ENCODE measurements around the gene ADM2.

ADM2 gene

GRCh38 chr22:50526834-50527801 is 45.8 kb downstream of the ADM2 start:
- DNase-seq, result peak; percentile 62

- no peak for DNase-seq
Observed at GRCh38 chr22:50527921-50528681, 46.8 kb downstream of the ADM2 start.

- no peak for DNase-seq
Observed at GRCh38 chr22:50528682-50529415, 47.5 kb downstream of the ADM2 start.

- no peak for DNase-seq
Observed at GRCh38 chr22:50529416-50529896, 48.1 kb downstream of the ADM2 start.

- peak; percentile 80 for DNase-seq
Observed at GRCh38 chr22:50529897-50530579, 48.7 kb downstream of the ADM2 start, which contains the start of gene TYMP. Gene TYMP (minus strand): TSS chr22:50530012. CDS start chr22:50529709, 303 bp downstream.

- no peak for DNase-seq
Observed at GRCh38 chr22:50530580-50530876, 49.2 kb downstream of the ADM2 start.

- peak; percentile 88 for DNase-seq
Observed at GRCh38 chr22:50530877-50531545, 49.7 kb downstream of the ADM2 start.

GRCh38 chr22:50531546-50531961 is 50.2 kb downstream of the ADM2 start:
- DNase-seq, result peak; percentile 79

GRCh38 chr22:50531962-50532674 is 50.8 kb downstream of the ADM2 start:
- no peak for DNase-seq

- no peak for DNase-seq
Observed at GRCh38 chr22:50532824-50533796, 51.8 kb downstream of the ADM2 start.

GRCh38 chr22:50533856-50534711 is 52.7 kb downstream of the ADM2 start:
- peak; percentile 54 for DNase-seq

GRCh38 chr22:50535113-50535512 is 53.8 kb downstream of the ADM2 start:
- DNase-seq, result no peak

Data from CD4-positive, alpha-beta T cell treated with Interleukin-10 for 1 hour (primary cell).